NCI-H82 treated with DMSO at 0.1 percent for 48 hours (cell line): ENCODE measurements around the gene CDH4.
"Not testable (repeated sequence)": the region's sequence is repeated elsewhere in the genome, so short reads cannot be mapped to it uniquely, and the experiment has no call there.

Experiments used
- DNase-seq: peaks from one replicate; lab custom pipeline; 2025; ENCODE audit not compliant: unreplicated experiment; lab: John Stamatoyannopoulos, UW

The CDH4 gene

GRCh38 chr20:61379898-61380544 is 128.0 kb downstream of the CDH4 start:
- no peak for DNase-seq

- no peak for DNase-seq
Measured at GRCh38 chr20:61380545-61380915, 128.5 kb downstream of the CDH4 start.

GRCh38 chr20:61382194-61382593 is 130.1 kb downstream of the CDH4 start:
- DNase-seq = no peak

- no peak for DNase-seq
Measured at GRCh38 chr20:61385296-61385695, 133.2 kb downstream of the CDH4 start.

GRCh38 chr20:61385731-61386130 is 133.7 kb downstream of the CDH4 start:
- DNase-seq = no peak

- no peak for DNase-seq
Measured at GRCh38 chr20:61387204-61387953, 135.3 kb downstream of the CDH4 start.

GRCh38 chr20:61387954-61388348 is 135.9 kb downstream of the CDH4 start:
- no peak for DNase-seq

- DNase-seq = no peak
Measured at GRCh38 chr20:61389077-61389476, 137.0 kb downstream of the CDH4 start.

- DNase-seq = no peak
Measured at GRCh38 chr20:61391185-61391584, 139.1 kb downstream of the CDH4 start.

GRCh38 chr20:61391812-61392520 is 139.9 kb downstream of the CDH4 start:
- DNase-seq = no peak

GRCh38 chr20:61394088-61394799 is 142.2 kb downstream of the CDH4 start:
- no peak for DNase-seq

GRCh38 chr20:61396262-61396848 is 144.3 kb downstream of the CDH4 start:
- DNase-seq = no peak

GRCh38 chr20:61397146-61397545 is 145.1 kb downstream of the CDH4 start:
- no peak for DNase-seq

- no peak for DNase-seq
Measured at GRCh38 chr20:61397790-61398189, 145.7 kb downstream of the CDH4 start.

GRCh38 chr20:61399433-61399832 is 147.4 kb downstream of the CDH4 start:
- no peak for DNase-seq

GRCh38 chr20:61400499-61400898 is 148.4 kb downstream of the CDH4 start:
- no peak for DNase-seq

- DNase-seq = no peak
Measured at GRCh38 chr20:61404303-61404702, 152.2 kb downstream of the CDH4 start.

GRCh38 chr20:61405007-61405406 is 152.9 kb downstream of the CDH4 start:
- DNase-seq = no peak

GRCh38 chr20:61406773-61407172 is 154.7 kb downstream of the CDH4 start:
- not testable (repeated sequence) for DNase-seq

GRCh38 chr20:61407561-61407960 is 155.5 kb downstream of the CDH4 start:
- DNase-seq = no peak
